Measurements from ENCODE around the gene ERBB4.

ERBB4 gene

DNA sequence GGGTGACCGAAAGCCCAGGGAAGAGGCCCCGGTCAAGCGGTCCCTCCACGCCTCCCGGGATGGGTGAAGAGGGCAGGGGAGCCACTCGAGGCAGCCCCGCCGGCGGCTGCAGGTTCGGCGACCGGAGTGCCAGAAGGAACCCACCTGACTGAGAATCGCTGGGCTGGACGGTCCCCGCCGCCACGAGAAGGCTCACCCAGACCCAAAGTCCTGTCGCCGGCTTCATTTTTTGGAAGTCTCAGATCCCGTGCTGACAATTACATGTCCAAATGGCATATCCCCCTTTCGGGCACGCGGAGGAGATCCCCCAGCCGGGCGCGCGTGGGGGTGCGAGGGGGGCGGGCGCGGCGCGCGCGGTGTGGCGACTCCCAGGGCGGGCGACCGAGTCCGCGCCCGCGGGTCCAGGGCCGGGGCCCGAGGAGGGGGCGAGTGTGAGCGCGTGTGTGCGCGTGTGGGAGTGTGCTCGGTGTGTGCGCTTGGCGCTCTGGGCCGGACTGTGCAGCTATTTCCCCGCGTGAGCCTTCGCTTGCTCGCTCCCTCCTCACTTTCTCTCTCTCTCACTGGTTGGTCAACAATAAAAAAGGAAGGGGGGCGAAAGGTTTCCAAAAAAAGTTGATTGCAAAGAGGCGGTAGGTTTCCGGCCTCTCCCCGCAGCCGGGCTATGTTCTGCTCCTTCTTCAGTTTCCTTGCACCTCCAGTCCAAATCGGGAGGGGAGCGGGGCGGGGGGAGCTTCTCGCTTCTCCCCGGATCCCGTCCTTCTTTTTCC, at the start of gene ERBB4:
Gene ERBB4, minus strand, starts transcription at position 498 of the 767 bp plus-strand sequence. Its CDS starts 272 bp downstream, at position 226.
- Histone ChIP-seq H3K36me3 (no peaks in the 10 kb centered on the region), H3K27me3 (peaks cover 49% of the 10 kb centered on the region), H3K4me1 (peaks cover 4% of the 10 kb centered on the region; the same call in 1 of the 2 replicates), H3K27ac (no peak within 1 kb of the TSS), H3K9me3 (peaks cover 30% of the 10 kb centered on the region), H3K4me3 (peak within 1 kb of the TSS; percentile 68), H3K9ac (no peak within 1 kb of the TSS), H4K20me1 (no peaks in the 10 kb centered on the region), H3K4me2 (peak within 1 kb of the TSS; percentile 89)
- no peak for TF ChIP-seq Cebpa-rat (IDR thresholded peaks at IDR 0.05)

DNA sequence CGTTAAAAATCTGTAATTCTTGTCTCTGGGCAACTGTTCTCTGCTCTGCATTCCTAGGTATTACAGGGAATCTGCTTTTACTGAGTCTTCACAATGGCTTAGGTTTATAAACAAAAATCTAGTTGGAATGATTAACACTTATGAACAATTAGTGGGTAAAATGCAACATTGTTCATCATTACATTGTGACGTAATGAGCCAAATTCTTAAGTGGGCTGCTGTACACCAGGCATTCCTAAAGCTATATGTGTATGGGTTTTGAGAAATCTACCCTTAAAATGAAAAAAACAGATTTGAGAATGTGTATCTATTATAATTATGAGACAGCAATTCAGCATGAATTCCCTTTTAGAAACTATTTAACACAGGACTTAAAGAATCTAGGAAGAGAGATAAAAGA, 41.5 kb upstream of the ERBB4 start:
- H3K27me3 ChIP-seq, result no peaks in the 10 kb centered on the region
- no peak overlapping the region for H3K9ac ChIP-seq
- no peaks in the 10 kb centered on the region for H3K36me3 ChIP-seq
- no peak overlapping the region for H3K27ac ChIP-seq
- no peaks in the 10 kb centered on the region for H3K4me1 ChIP-seq
- no peak for TF ChIP-seq Cebpa-rat (IDR thresholded peaks at IDR 0.05)
- H4K20me1 ChIP-seq, result no peaks in the 10 kb centered on the region
- no peak overlapping the region for H3K4me3 ChIP-seq
- no peaks in the 10 kb centered on the region for H3K9me3 ChIP-seq
- H3K4me2 ChIP-seq, result no peak overlapping the region

DNA sequence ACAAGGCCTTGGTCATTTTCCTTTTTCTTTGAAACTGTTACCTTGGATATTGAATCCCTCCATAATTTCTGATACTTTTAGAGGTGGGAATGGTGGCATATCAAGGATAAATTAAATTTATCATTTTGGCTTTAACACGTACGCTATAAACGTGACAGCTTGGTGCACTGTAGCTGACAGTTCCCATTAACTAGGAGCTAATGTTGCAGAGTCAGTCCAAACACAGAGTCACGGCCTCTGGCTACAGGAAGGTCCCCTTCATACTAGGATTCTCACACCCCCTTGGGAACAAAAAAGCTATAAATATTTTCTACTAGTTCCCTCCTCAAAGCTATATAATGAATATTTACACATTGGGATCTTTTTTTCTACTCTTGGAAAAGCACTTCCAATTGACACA, 17.7 kb upstream of the ERBB4 start:
- no peak overlapping the region for H3K4me3 ChIP-seq
- H3K36me3 ChIP-seq, result no peaks in the 10 kb centered on the region
- TF ChIP-seq Cebpa-rat (IDR thresholded peaks at IDR 0.05), result no peak
- H3K9me3 ChIP-seq, result no peaks in the 10 kb centered on the region
- no peaks in the 10 kb centered on the region for H3K4me1 ChIP-seq
- H3K27ac ChIP-seq, result no peak overlapping the region
- no peaks in the 10 kb centered on the region for H3K27me3 ChIP-seq
- no peak overlapping the region for H3K4me2 ChIP-seq
- no peak overlapping the region for H3K9ac ChIP-seq
- no peaks in the 10 kb centered on the region for H4K20me1 ChIP-seq

GRCh38 chr2:212554233-212554632, 15.6 kb upstream of the ERBB4 start:
- H3K27ac ChIP-seq, result no peak overlapping the region
- H3K4me1 ChIP-seq, result no peaks in the 10 kb centered on the region
- no peaks in the 10 kb centered on the region for H3K36me3 ChIP-seq
- H3K27me3 ChIP-seq, result no peaks in the 10 kb centered on the region
- H3K4me3 ChIP-seq, result no peak overlapping the region
- H3K4me2 ChIP-seq, result no peak overlapping the region
- no peak for TF ChIP-seq Cebpa-rat (IDR thresholded peaks at IDR 0.05)
- no peak overlapping the region for H3K9ac ChIP-seq
- H4K20me1 ChIP-seq, result no peaks in the 10 kb centered on the region
- no peaks in the 10 kb centered on the region for H3K9me3 ChIP-seq

- Histone ChIP-seq H3K4me1 (no peaks in the 10 kb centered on the region), H3K9ac (no peak overlapping the region), H3K9me3 (no peaks in the 10 kb centered on the region), H3K27ac (no peak overlapping the region), H3K36me3 (no peaks in the 10 kb centered on the region), H3K27me3 (no peaks in the 10 kb centered on the region), H4K20me1 (no peaks in the 10 kb centered on the region), H3K4me2 (no peak overlapping the region), H3K4me3 (no peak overlapping the region)
- no peak for TF ChIP-seq Cebpa-rat (IDR thresholded peaks at IDR 0.05)
Observed at GRCh38 chr2:212549941-212550340, 11.3 kb upstream of the ERBB4 start.

- Histone ChIP-seq H3K4me3 (no peak overlapping the region), H3K4me2 (no peak overlapping the region), H3K4me1 (no peaks in the 10 kb centered on the region), H4K20me1 (no peaks in the 10 kb centered on the region), H3K27me3 (no peaks in the 10 kb centered on the region), H3K9me3 (no peaks in the 10 kb centered on the region), H3K27ac (no peak overlapping the region), H3K36me3 (no peaks in the 10 kb centered on the region), H3K9ac (no peak overlapping the region)
- TF ChIP-seq Cebpa-rat (IDR thresholded peaks at IDR 0.05), result no peak
Observed at GRCh38 chr2:212549463-212549862, 10.9 kb upstream of the ERBB4 start.

DNA sequence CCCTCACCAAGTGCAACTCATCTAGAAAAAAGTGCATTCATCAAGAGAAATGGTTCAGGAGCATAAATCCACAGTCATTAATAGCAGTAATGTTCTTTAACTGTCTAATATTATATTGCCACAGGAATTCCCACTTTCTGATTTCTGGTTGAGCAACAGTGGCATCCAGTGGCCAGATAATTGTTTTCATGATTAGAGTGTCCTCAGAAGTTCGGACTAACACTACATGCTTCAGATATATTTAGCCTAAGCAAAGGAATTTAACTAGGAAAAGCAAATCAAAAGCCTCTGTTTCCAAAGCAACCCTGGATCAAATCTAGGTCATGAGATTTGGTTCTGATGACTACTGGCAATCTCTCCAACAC, 9.8 kb upstream of the ERBB4 start:
- H3K27me3 ChIP-seq, result no peaks in the 10 kb centered on the region
- no peaks in the 10 kb centered on the region for H3K36me3 ChIP-seq
- no peak for TF ChIP-seq Cebpa-rat (IDR thresholded peaks at IDR 0.05)
- H3K4me1 ChIP-seq, result no peaks in the 10 kb centered on the region
- H3K4me3 ChIP-seq, result no peak overlapping the region
- no peak overlapping the region for H3K4me2 ChIP-seq
- H3K27ac ChIP-seq, result no peak overlapping the region
- no peak overlapping the region for H3K9ac ChIP-seq
- no peaks in the 10 kb centered on the region for H4K20me1 ChIP-seq
- H3K9me3 ChIP-seq, result no peaks in the 10 kb centered on the region

GRCh38 chr2:212547716-212548454, 9.3 kb upstream of the ERBB4 start:
- no peaks in the 10 kb centered on the region for H3K36me3 ChIP-seq
- H4K20me1 ChIP-seq, result no peaks in the 10 kb centered on the region
- H3K4me2 ChIP-seq, result no peak overlapping the region
- no peaks in the 10 kb centered on the region for H3K27me3 ChIP-seq
- H3K4me1 ChIP-seq, result no peaks in the 10 kb centered on the region
- no peaks in the 10 kb centered on the region for H3K9me3 ChIP-seq
- no peak overlapping the region for H3K27ac ChIP-seq
- no peak overlapping the region for H3K4me3 ChIP-seq
- no peak for TF ChIP-seq Cebpa-rat (IDR thresholded peaks at IDR 0.05)
- H3K9ac ChIP-seq, result no peak overlapping the region

DNA sequence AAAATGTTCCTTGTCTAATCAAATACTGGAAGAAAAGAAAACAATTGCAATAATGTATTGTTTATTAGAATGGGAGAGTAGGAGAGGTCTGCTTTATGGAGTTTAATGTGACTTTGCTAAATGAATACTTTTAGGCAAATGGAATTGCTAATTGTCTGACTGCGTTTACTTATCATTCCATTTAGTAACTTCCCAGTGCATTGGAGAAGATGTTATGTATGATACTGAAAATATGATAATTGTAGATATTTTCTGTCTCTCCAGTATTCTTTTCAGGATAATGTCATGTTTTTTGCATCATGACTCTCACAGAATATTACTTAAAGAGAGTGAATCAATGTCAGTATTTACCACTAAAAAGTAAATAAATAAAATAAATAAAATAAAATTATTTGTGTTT, 8.1 kb upstream of the ERBB4 start:
- H3K9me3 ChIP-seq, result no peaks in the 10 kb centered on the region
- TF ChIP-seq Cebpa-rat (IDR thresholded peaks at IDR 0.05), result no peak

DNA sequence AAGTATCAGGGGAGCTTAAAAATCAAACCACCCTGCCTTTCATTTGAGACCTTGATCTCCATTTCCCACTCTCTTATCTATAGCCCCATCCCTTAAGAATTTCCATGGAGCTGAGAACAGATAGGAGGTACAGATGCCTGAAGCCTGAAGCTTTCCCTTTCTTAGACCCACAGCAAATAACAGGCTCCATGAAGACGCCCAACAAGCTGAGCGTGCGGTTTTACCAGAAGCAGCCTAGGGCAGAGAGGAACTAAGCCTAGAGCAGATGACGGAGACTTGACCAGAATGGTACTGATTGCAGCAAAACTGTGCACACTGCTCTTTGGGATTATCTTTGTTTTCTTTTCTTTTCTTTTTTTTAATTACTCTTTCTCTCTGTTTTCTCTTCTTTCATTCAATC, 1.7 kb upstream of the ERBB4 start:
- Histone ChIP-seq H3K9ac (no peak overlapping the region), H3K4me1 (peaks cover 4% of the 10 kb centered on the region; the same call in 1 of the 2 replicates), H3K4me2 (no peak overlapping the region), H4K20me1 (no peaks in the 10 kb centered on the region), H3K36me3 (no peaks in the 10 kb centered on the region), H3K9me3 (peaks cover 30% of the 10 kb centered on the region), H3K4me3 (no peak overlapping the region), H3K27ac (no peak overlapping the region), H3K27me3 (peaks cover 49% of the 10 kb centered on the region)
- no peak for TF ChIP-seq Cebpa-rat (IDR thresholded peaks at IDR 0.05)

More for the DNA sequence above, 8.1 kb upstream of the ERBB4 start:
- Histone ChIP-seq H3K9ac (no peak overlapping the region), H3K4me2 (no peak overlapping the region), H3K27ac (no peak overlapping the region), H3K27me3 (no peaks in the 10 kb centered on the region), H3K4me1 (no peaks in the 10 kb centered on the region), H3K36me3 (no peaks in the 10 kb centered on the region), H4K20me1 (no peaks in the 10 kb centered on the region), H3K4me3 (no peak overlapping the region)

Data from BLaER1 (cell line).